Subcutaneous abdominal adipose tissue (tissue), 5 donors: ENCODE measurements around the gene SBK2.

Experiments used
- H3K27ac ChIP-seq: one replicate; pipeline ENCODE4 v1.7.0; 2013; ENCODE audit warnings: low read depth, mild to moderate bottlenecking, inconsistent platforms, low read length, moderate library complexity
- H3K27me3 ChIP-seq, 5 donors: one replicate each; pipeline ENCODE4 v1.7.0; 2013; ENCODE audit warnings: low read length in 5 of 5, inconsistent platforms in 1 of 5; ENCODE audit not compliant: control insufficient read depth in 5 of 5, insufficient read depth in 4 of 5
- H3K36me3 ChIP-seq, 5 donors: one replicate each; pipeline ENCODE4 v1.7.0; 2013; ENCODE audit warnings: low read length in 5 of 5; ENCODE audit not compliant: control insufficient read depth in 5 of 5, insufficient read depth in 5 of 5
- H3K4me1 ChIP-seq, 5 donors: one replicate each; pipeline ENCODE4 v1.7.0; 2013; ENCODE audit warnings: low read length in 5 of 5, mild to moderate bottlenecking in 3 of 5, moderate library complexity in 1 of 5; ENCODE audit not compliant: control insufficient read depth in 5 of 5, insufficient read depth in 5 of 5
- H3K4me3 ChIP-seq, 5 donors: one replicate each; pipeline ENCODE4 v1.7.0; 2013; ENCODE audit warnings: low read length in 5 of 5, low read depth in 1 of 5
- H3K9ac ChIP-seq, 5 donors: one replicate each; pipeline ENCODE4 v1.7.0; 2013; ENCODE audit warnings: low read length in 5 of 5, mild to moderate bottlenecking in 4 of 5, moderate library complexity in 3 of 5
- H3K9me3 ChIP-seq, 5 donors: one replicate each; pipeline ENCODE4 v1.7.0; 2013; ENCODE audit warnings: low read length in 5 of 5; ENCODE audit not compliant: control insufficient read depth in 5 of 5
- donor health status: healthy.
- donor health status: healthy.
- donor health status: healthy.
- donor health status: healthy.
- donor health status: healthy.

SBK2 gene

GRCh38 chr19:55487924-55488687 is 48.8 kb downstream of the SBK2 start, which contains the start of gene SSC5D:
SSC5D (plus strand) TSS chr19:55488436; CDS start chr19:55488590, 154 bp downstream.
- Histone ChIP-seq H3K9ac (peak within 1 kb of the TSS in 1 of 5 donors; percentile 57), H3K27ac (peak within 1 kb of the TSS; percentile 74), H3K36me3 (peaks cover 0 to 9% (median 4%) of the 10 kb centered on the region in 5 donors), H3K27me3 (peaks cover 5 to 46% (median 42%) of the 10 kb centered on the region in 5 donors), H3K4me1 (peaks cover 5 to 68% (median 51%) of the 10 kb centered on the region in 5 donors), H3K4me3 (peak within 1 kb of the TSS in 2 of 5 donors; percentile 4), H3K9me3 (no peaks in the 10 kb centered on the region)

DNA sequence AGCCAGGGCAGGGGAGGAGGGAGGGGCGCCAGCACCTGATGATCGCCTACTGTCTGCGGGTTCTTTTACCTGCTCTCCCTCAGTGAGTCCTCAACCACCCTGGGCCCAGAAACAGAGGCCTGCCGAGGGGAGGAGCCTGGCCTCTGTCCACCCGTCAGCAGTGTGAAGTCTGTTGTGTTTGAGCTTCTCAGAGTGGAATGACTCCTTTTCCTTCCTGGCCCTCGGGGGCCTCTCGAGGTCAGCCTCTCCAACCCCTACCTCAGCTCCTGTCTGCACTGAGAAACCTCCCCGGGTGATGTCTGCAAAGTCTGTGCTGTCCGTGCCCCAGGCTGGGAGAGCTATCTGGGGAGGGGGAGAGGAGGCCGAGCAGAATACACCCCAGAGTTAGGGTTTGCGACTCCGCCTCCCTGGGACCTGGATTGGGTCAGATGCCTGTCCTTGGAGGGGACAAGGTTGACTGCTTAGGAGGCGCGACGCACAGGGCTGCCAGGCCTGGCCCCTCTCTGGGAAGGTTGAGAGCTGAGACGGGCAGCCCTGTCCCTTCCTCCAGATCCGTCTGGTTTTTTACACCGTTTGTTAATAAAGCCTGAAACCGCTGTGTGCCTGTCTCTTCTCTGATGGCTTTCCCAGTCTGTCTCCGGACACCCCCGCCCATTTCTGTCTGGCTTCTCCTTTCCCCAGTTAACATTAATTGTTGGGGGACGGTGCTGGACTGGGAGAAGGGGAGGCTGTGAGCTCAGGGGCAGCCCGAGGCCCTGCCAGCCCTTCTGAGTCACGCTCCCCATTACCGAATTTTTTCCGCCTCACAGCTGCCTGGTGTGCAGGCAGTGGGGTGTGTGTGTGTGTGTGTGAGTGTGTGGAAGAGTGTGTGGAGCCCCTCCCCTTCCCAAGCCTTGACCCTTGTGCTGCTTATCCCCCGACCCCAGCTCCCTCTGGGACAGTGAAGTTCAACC is 49.7 kb downstream of the SBK2 start:
- Histone ChIP-seq H3K36me3 (peaks cover 0 to 16% (median 10%) of the 10 kb centered on the region in 5 donors), H3K9me3 (no peaks in the 10 kb centered on the region), H3K9ac (peak overlapping the region in 2 of 5 donors; percentile 12 to 57), H3K27ac (peak overlapping the region; percentile 74), H3K4me1 (peaks cover 5 to 62% (median 48%) of the 10 kb centered on the region in 5 donors), H3K27me3 (peaks cover 5 to 38% (median 36%) of the 10 kb centered on the region in 5 donors), H3K4me3 (peak overlapping the region in 3 of 5 donors; percentile 4 to 7 (median 4))

DNA sequence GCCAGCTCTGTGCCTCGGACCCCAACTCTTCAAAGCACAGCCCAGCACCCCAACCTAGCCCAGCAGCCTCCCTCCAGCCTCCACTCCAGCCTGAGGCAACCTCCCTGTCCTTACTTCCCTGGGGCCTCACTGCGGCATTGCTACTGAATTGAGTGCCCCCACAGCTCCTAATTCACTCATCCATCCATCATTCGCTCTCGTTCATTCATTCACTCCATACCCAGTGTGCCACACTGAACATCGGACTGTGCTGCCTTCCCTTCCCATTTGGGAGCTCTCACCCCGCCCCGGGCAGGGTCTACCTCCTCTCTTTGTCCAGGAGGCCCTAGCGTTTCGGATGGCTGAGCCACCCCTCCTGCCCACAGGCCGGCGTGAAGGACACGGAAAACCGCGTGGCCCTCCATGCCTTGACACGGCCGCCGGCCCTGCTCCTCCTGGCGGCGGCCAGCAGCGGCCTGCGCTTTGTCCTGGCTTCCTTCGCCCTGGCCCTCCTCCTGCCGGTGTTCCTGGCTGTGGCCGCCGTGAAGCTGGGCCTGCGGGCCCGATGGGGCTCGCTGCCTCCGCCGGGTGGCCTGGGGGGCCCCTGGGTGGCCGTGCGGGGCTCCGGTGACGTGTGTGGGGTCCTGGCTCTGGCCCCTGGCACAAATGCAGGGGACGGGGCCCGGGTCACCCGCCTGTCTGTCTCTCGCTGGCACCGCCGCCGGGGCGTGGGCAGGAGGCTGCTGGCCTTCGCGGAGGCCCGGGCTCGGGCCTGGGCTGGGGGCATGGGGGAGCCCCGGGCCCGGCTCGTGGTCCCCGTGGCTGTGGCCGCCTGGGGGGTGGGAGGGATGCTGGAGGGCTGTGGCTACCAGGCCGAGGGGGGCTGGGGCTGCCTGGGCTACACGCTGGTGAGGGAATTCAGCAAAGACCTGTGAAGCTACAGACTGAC is 50.6 kb downstream of the SBK2 start:
- Histone ChIP-seq H3K27ac (peak overlapping the region; percentile 74), H3K4me1 (peaks cover 5 to 56% (median 48%) of the 10 kb centered on the region in 5 donors), H3K4me3 (peak overlapping the region in 2 of 5 donors; percentile 4 to 37), H3K27me3 (peaks cover 0 to 33% (median 28%) of the 10 kb centered on the region in 5 donors), H3K9me3 (no peaks in the 10 kb centered on the region), H3K36me3 (peaks cover 0 to 24% (median 11%) of the 10 kb centered on the region in 5 donors), H3K9ac (peak overlapping the region in 2 of 5 donors; percentile 12 to 57)

GRCh38 chr19:55485439-55486011 is 51.4 kb downstream of the SBK2 start:
- peaks cover 5 to 51% (median 48%) of the 10 kb centered on the region in 5 donors for H3K4me1 ChIP-seq
- H3K36me3 ChIP-seq = peaks cover 0 to 29% (median 14%) of the 10 kb centered on the region in 5 donors
- peak overlapping the region; percentile 74 for H3K27ac ChIP-seq
- peaks cover 0 to 32% (median 25%) of the 10 kb centered on the region in 5 donors for H3K27me3 ChIP-seq
- H3K9me3 ChIP-seq = no peaks in the 10 kb centered on the region
- peak overlapping the region in 1 of 5 donors; percentile 57 for H3K9ac ChIP-seq
- peak overlapping the region in 2 of 5 donors; percentile 62 to 64 for H3K4me3 ChIP-seq

GRCh38 chr19:55484593-55485438 is 52.1 kb downstream of the SBK2 start, which contains the start of gene NAT14:
NAT14 (plus strand) TSS chr19:55485188; CDS start chr19:55485709, 521 bp downstream.
- Histone ChIP-seq H3K9ac (peak within 1 kb of the TSS in 3 of 5 donors; percentile 57 to 68 (median 58)), H3K4me3 (peak within 1 kb of the TSS in 4 of 5 donors; percentile 47 to 64 (median 55)), H3K27me3 (peaks cover 0 to 32% (median 25%) of the 10 kb centered on the region in 5 donors), H3K36me3 (peaks cover 0 to 29% (median 14%) of the 10 kb centered on the region in 5 donors), H3K4me1 (peaks cover 5 to 51% (median 48%) of the 10 kb centered on the region in 5 donors), H3K27ac (peak within 1 kb of the TSS; percentile 74), H3K9me3 (no peaks in the 10 kb centered on the region)

GRCh38 chr19:55483706-55484592 is 53.0 kb downstream of the SBK2 start:
- Histone ChIP-seq H3K36me3 (peaks cover 0 to 29% (median 14%) of the 10 kb centered on the region in 5 donors), H3K4me3 (peak overlapping the region in 2 of 5 donors; percentile 62 to 64), H3K9me3 (no peaks in the 10 kb centered on the region), H3K27me3 (peaks cover 0 to 27% (median 19%) of the 10 kb centered on the region in 5 donors), H3K4me1 (peaks cover 5 to 47% (median 42%) of the 10 kb centered on the region in 5 donors), H3K9ac (peak overlapping the region in 2 of 5 donors; percentile 35 to 68), H3K27ac (peak overlapping the region; percentile 74)

- Histone ChIP-seq H3K9me3 (no peaks in the 10 kb centered on the region), H3K36me3 (peaks cover 0 to 29% (median 14%) of the 10 kb centered on the region in 5 donors), H3K27ac (no peak overlapping the region), H3K4me3 (no peak overlapping the region), H3K27me3 (peaks cover 0 to 25% (median 18%) of the 10 kb centered on the region in 5 donors), H3K4me1 (peaks cover 5 to 50% (median 43%) of the 10 kb centered on the region in 5 donors), H3K9ac (no peak overlapping the region)
Measured at GRCh38 chr19:55482967-55483705, 53.8 kb downstream of the SBK2 start.
